H1 (cell line): Measurements from ENCODE around the gene USP49. TPM values are rescaled to one million over a fixed set of nuclear protein-coding genes. Genes with fewer than 3 reads are reported as not detected.

Experiments used
- CTCF ChIA-PET: fragments of 300-600 bp; sonication (Branson Sonifier 250); formaldehyde crosslinking; loops from one replicate; lab custom pipeline; 2021; ENCODE audit not compliant: partially characterized antibody; lab: Charles Lee
- POLR2A ChIA-PET: fragments of 300-600 bp; sonication (Branson Sonifier 250); formaldehyde crosslinking; loops from one replicate; lab custom pipeline; 2021; ENCODE audit warnings: inconsistent platforms; ENCODE audit not compliant: partially characterized antibody; lab: Charles Lee
- DNase-seq, 2 experiments: peaks; one replicate each; pipeline versions ENCODE4 v3.0.0 to v3.0.0-alpha.2; 2010 to 2022; ENCODE audit warnings: low spot score in 2 of 2, low read depth in 1 of 2, mixed read lengths in 1 of 2
- FAIRE-seq: peaks from 2 replicates; lab custom pipeline; 2011; peaks lifted over from hg19 to GRCh38; lab: Jason Lieb, UNC
- H2AFZ ChIP-seq: 2 replicates; pipeline ENCODE4 v1.8.1; 2012; ENCODE audit warnings: low read length, inconsistent platforms
- H2AK5ac ChIP-seq: 2 replicates; pipeline ENCODE4 v1.6.1; 2013; ENCODE audit warnings: low read depth, low read length
- H2BK120ac ChIP-seq: replicated peaks from 2 replicates; pipeline ENCODE3; 2013; ENCODE audit warnings: low read depth, low read length, inconsistent platforms
- H2BK12ac ChIP-seq: 2 replicates; pipeline ENCODE4 v1.6.1; 2013; ENCODE audit warnings: low read depth, low read length
- H2BK15ac ChIP-seq: 2 replicates; pipeline ENCODE4 v1.6.1; 2013; ENCODE audit warnings: low read length
- H2BK20ac ChIP-seq: 2 replicates; pipeline ENCODE4 v1.6.1; 2013; ENCODE audit warnings: low read length
- H2BK5ac ChIP-seq: 2 replicates; pipeline ENCODE4 v1.6.1; 2013; ENCODE audit warnings: low read depth, low read length
- H3K14ac ChIP-seq: 2 replicates; pipeline ENCODE4 v1.6.1; 2013; ENCODE audit warnings: inconsistent platforms; ENCODE audit not compliant: insufficient read length
- H3K18ac ChIP-seq: 2 replicates; pipeline ENCODE4 v1.6.1; 2013; ENCODE audit warnings: low read length; ENCODE audit errors: extremely low read depth
- H3K23ac ChIP-seq: 2 replicates; pipeline ENCODE4 v1.6.1; 2013; ENCODE audit warnings: inconsistent platforms; ENCODE audit not compliant: insufficient read length
- H3K23me2 ChIP-seq: 2 replicates; pipeline ENCODE4 v1.6.1; 2013; ENCODE audit warnings: low read depth, low read length
- H3K27ac ChIP-seq: 2 replicates; pipeline ENCODE4 v1.6.1; 2011; ENCODE audit warnings: low read depth, low read length, inconsistent platforms
- H3K27me3 ChIP-seq, 4 experiments: replicated peaks in 1 of 4; 1 replicate in 1 of 4; 2 replicates in 3 of 4; pipeline versions ENCODE4 v1.6.1 to v1.8.1; 2011 to 2013; ENCODE audit warnings: low read length in 3 of 4, mild to moderate bottlenecking in 3 of 4, inconsistent platforms in 2 of 4, mixed read lengths in 2 of 4, moderate library complexity in 1 of 4; ENCODE audit not compliant: control insufficient read depth in 3 of 4, insufficient read depth in 3 of 4; ENCODE audit errors: extremely low read depth in 1 of 4
- H3K36me3 ChIP-seq, 4 experiments: 2 replicates each; pipeline versions ENCODE4 v1.6.1 to v1.8.1; 2011 to 2013; ENCODE audit warnings: mild to moderate bottlenecking in 4 of 4, low read length in 3 of 4, moderate library complexity in 2 of 4, control low read depth in 1 of 4, inconsistent platforms in 1 of 4; ENCODE audit not compliant: insufficient read depth in 4 of 4, control insufficient read depth in 2 of 4
- H3K4ac ChIP-seq: replicated peaks from 2 replicates; pipeline ENCODE3; 2013; ENCODE audit warnings: low read length, low read depth, mixed read lengths, inconsistent platforms; ENCODE audit not compliant: insufficient read length
- H3K4me1 ChIP-seq, 4 experiments: replicated peaks in 1 of 4; 1 replicate in 1 of 4; 2 replicates in 3 of 4; pipeline versions ENCODE4 v1.6.1 to v1.8.1; 2011 to 2013; ENCODE audit warnings: low read length in 3 of 4, inconsistent platforms in 2 of 4, mixed read lengths in 1 of 4; ENCODE audit not compliant: insufficient read depth in 4 of 4, control insufficient read depth in 3 of 4
- H3K4me2 ChIP-seq, 2 experiments: 2 replicates each; pipeline versions ENCODE4 v1.6.1 to v1.8.1; 2011 to 2013; ENCODE audit warnings: low read depth in 2 of 2, low read length in 2 of 2, control low read depth in 1 of 2, inconsistent platforms in 1 of 2, mild to moderate bottlenecking in 1 of 2; ENCODE audit not compliant: insufficient read depth in 1 of 2
- H3K4me3 ChIP-seq, 4 experiments: fragments of 200-600, 300-600 bp in 1 of 4; sonication (generic), shearing (Covaris generic), sonication (Bioruptor Twin) in 1 of 4; 2 replicates each; pipeline versions ENCODE4 v1.5.1 to v1.8.1; 2011 to 2016; ENCODE audit warnings: low read length in 4 of 4, low read depth in 3 of 4, control low read depth in 2 of 4, inconsistent platforms in 2 of 4, mild to moderate bottlenecking in 2 of 4, mixed read lengths in 1 of 4, moderate library complexity in 1 of 4; ENCODE audit not compliant: insufficient read depth in 2 of 4; ENCODE audit errors: extremely low read depth in 1 of 4
- H3K56ac ChIP-seq: replicated peaks from 2 replicates; pipeline ENCODE3; 2013; ENCODE audit warnings: low read depth, mild to moderate bottlenecking, mixed read lengths, low read length, inconsistent platforms; ENCODE audit not compliant: insufficient read length
- H3K79me1 ChIP-seq: 2 replicates; pipeline ENCODE4 v1.6.1; 2013; ENCODE audit warnings: low read depth, low read length, control low read depth
- H3K79me2 ChIP-seq, 2 experiments: 2 replicates each; pipeline versions ENCODE4 v1.6.1 to v1.8.1; 2012 to 2013; ENCODE audit warnings: low read length in 2 of 2, mild to moderate bottlenecking in 2 of 2, inconsistent platforms in 1 of 2; ENCODE audit not compliant: insufficient read depth in 2 of 2, control insufficient read depth in 1 of 2
- H3K9ac ChIP-seq, 4 experiments: replicated peaks in 1 of 4; 1 replicate in 1 of 4; 2 replicates in 3 of 4; pipeline versions ENCODE4 v1.6.1 to v1.8.1; 2011 to 2013; ENCODE audit warnings: low read depth in 3 of 4, low read length in 3 of 4, control low read depth in 2 of 4, mild to moderate bottlenecking in 2 of 4, moderate library complexity in 2 of 4, inconsistent platforms in 1 of 4; ENCODE audit errors: extremely low read depth in 1 of 4
- H3K9me3 ChIP-seq, 2 experiments: 2 replicates each; pipeline versions ENCODE4 v1.6.1 to v1.8.1; 2012 to 2013; ENCODE audit warnings: mild to moderate bottlenecking in 2 of 2, moderate library complexity in 2 of 2, control low read depth in 1 of 2, inconsistent platforms in 1 of 2, low read depth in 1 of 2, low read length in 1 of 2, mixed read lengths in 1 of 2; ENCODE audit not compliant: insufficient read depth in 2 of 2
- H4K20me1 ChIP-seq, 2 experiments: replicated peaks in 1 of 2; 2 replicates each; pipeline versions ENCODE3 to v1.8.1; 2011 to 2013; ENCODE audit warnings: inconsistent platforms in 2 of 2, low read length in 2 of 2, mild to moderate bottlenecking in 1 of 2; ENCODE audit not compliant: insufficient read depth in 2 of 2, control insufficient read depth in 1 of 2
- H4K5ac ChIP-seq: 2 replicates; pipeline ENCODE4 v1.6.1; 2013; ENCODE audit warnings: low read length, low read depth, mixed read lengths, inconsistent platforms; ENCODE audit not compliant: insufficient read length
- H4K8ac ChIP-seq: 2 replicates; pipeline ENCODE4 v1.8.0; 2013; ENCODE audit warnings: mild to moderate bottlenecking, moderate library complexity, low read length, inconsistent platforms; ENCODE audit not compliant: insufficient read depth; ENCODE audit errors: extremely low read depth
- H4K91ac ChIP-seq: replicated peaks from 2 replicates; pipeline ENCODE3; 2013; ENCODE audit warnings: low read length, mixed read lengths, inconsistent platforms; ENCODE audit not compliant: insufficient read length
- ASH2L ChIP-seq: fragments of 200-600, 300-600 bp; sonication (generic); IDR thresholded peaks from one replicate; pipeline ENCODE4 v1.7.1; 2017; ENCODE audit warnings: low read length
- CREB1 ChIP-seq: IDR thresholded peaks from 2 replicates; pipeline ENCODE4 v1.6.1; 2012; ENCODE audit warnings: inconsistent platforms
- E2F6 ChIP-seq: IDR thresholded peaks from 2 replicates; pipeline ENCODE4 v1.6.1; 2012; ENCODE audit warnings: inconsistent platforms
- EP300 ChIP-seq, 2 experiments: IDR thresholded peaks; 1 replicate in 1 of 2; 2 replicates in 1 of 2; pipeline ENCODE4 v1.6.1; 2011 to 2012; ENCODE audit warnings: low read depth in 2 of 2, low read length in 2 of 2, mild to moderate bottlenecking in 2 of 2, borderline replicate concordance in 1 of 2, inconsistent platforms in 1 of 2, moderate library complexity in 1 of 2
- EZH2 ChIP-seq: fragments of 200-600 bp; sonication (generic); IDR thresholded peaks from 2 replicates; pipeline ENCODE4 v1.7.1; 2012; ENCODE audit warnings: low read depth, mild to moderate bottlenecking, moderate library complexity, low read length, inconsistent platforms; ENCODE audit not compliant: severe bottlenecking
- POLR2AphosphoS5 ChIP-seq: IDR thresholded peaks from 2 replicates; pipeline ENCODE4 v1.6.1; 2011; ENCODE audit warnings: low read depth, low read length
- TCF12 ChIP-seq: IDR thresholded peaks from 2 replicates; pipeline ENCODE4 v1.6.1; 2011; ENCODE audit warnings: low read depth, mild to moderate bottlenecking, low read length
- ZNF274 ChIP-seq: IDR thresholded peaks from 2 replicates; pipeline ENCODE4 v1.7.0; 2012; ENCODE audit warnings: low read length, borderline replicate concordance; ENCODE audit errors: extremely low read depth
- WGBS, 2 experiments: shearing (Covaris generic) in 1 of 2; methylation state at CpG; one replicate each; pipeline versions ENCODE4 v1.1.6 to v1.1.7; 2013 to 2015; ENCODE audit warnings: low lambda C conversion rate in 2 of 2, mixed read lengths in 2 of 2, inconsistent platforms in 1 of 2, low coverage in 1 of 2, missing lambda C conversion rate in 1 of 2; ENCODE audit not compliant: insufficient replicate concordance in 2 of 2, insufficient coverage in 1 of 2, insufficient read length in 1 of 2; ENCODE audit errors: extremely low coverage in 1 of 2, missing lambda C conversion rate in 1 of 2; 5-methylcytosine and 5-hydroxymethylcytosine counted together
- polyA plus RNA-seq, 7 experiments: library from polyadenylated mRNA; depleted of rRNA in 3 of 7; stranded (reverse) in 5 of 7; unstranded in 2 of 7; fragments of >200 nt in 5 of 7; fragments of 200-250 nt in 2 of 7; gene quantifications; 1 replicate in 5 of 7; 2 replicates in 1 of 7; 4 replicates in 1 of 7; pipeline versions ENCODE4 v1.2.1 to v1.2.3, GENCODE V29; 2011 to 2013; ENCODE audit warnings: missing spikeins in 2 of 7, mixed read lengths in 2 of 7
- total RNA-seq: library from RNA; stranded (reverse); fragmentation: NEBNext Ultra II Directional; extraction: Animal tissue kit (Norgen Biotek cat#: 25700); gene quantifications from 2 replicates; pipeline ENCODE4 v1.2.1, GENCODE V29; 2021

Gene USP49
- total and polyA plus RNA-seq, 2 of the 8 experiments (the other 6 are each of a cell fraction or from before 2014, with no cell fraction given) = 6.9 to 24.4 TPM

- peak overlapping the region; percentile 94 to 96 for H3K4me2 ChIP-seq
- no peaks in the 10 kb centered on the region for H3K9me3 ChIP-seq
- H3K14ac ChIP-seq = no peak overlapping the region
- peak overlapping the region; percentile 68 for H4K5ac ChIP-seq
- H2AFZ ChIP-seq = no peak overlapping the region
- peak overlapping the region; percentile 41; the same call in 1 of the 2 replicates for H2BK12ac ChIP-seq
- H2BK5ac ChIP-seq = peak overlapping the region; percentile 82
- peaks cover 14% of the 10 kb centered on the region for H3K79me1 ChIP-seq
- no peak for FAIRE-seq
- H3K56ac ChIP-seq = no peak overlapping the region
- no peak for DNase-seq
- H3K27ac ChIP-seq = peak overlapping the region; percentile 98
- no peaks in the 10 kb centered on the region for H3K27me3 ChIP-seq
- peak overlapping the region; percentile 79 to 98 (median 87) for H3K4me3 ChIP-seq
- H2AK5ac ChIP-seq = peak overlapping the region; percentile 18
- H3K79me2 ChIP-seq = peaks cover 36 to 59% of the 10 kb centered on the region in 2 experiments
- H3K18ac ChIP-seq = peak overlapping the region; percentile 60; the same call in 1 of the 2 replicates
- ChIA-PET CTCF (interaction anchor here (0.8 to 11.4 kb wide), 24 partner anchors 8 to 179 kb away, joined by 3 to 166 read pairs (median 5); partner anchors contain the start of genes CCND3 and TOMM6), POLR2A (interaction anchor here (0.7 to 12.2 kb wide), 27 partner anchors 9 to 725 kb away, joined by 3 to 235 read pairs (median 5); partner anchors contain the start of genes CCND3, MRPS10, TAF8 and TOMM6)
- H4K91ac ChIP-seq = no peak overlapping the region
- peaks cover 1 to 11% (median 4%) of the 10 kb centered on the region in 4 experiments; a peak in 3 of 7 replicates for H3K4me1 ChIP-seq
- H3K23me2 ChIP-seq = peaks cover 8% of the 10 kb centered on the region; the same call in 1 of the 2 replicates
- H2BK120ac ChIP-seq = no peak overlapping the region
- H3K9ac ChIP-seq = peak overlapping the region; percentile 88 to 95 (median 94)
- no peak overlapping the region for H2BK15ac ChIP-seq
- H3K23ac ChIP-seq = no peak overlapping the region
- H4K20me1 ChIP-seq = peaks cover 11% of the 10 kb centered on the region in 2 experiments
- peak overlapping the region; percentile 99; the same call in 1 of the 2 replicates for H4K8ac ChIP-seq
- 0% methylated on average over 14 of the region's 20 CpGs; no CpG with 5 or more reads in 1 of the 2 experiments for WGBS, 2 experiments
- H3K4ac ChIP-seq = no peak overlapping the region
- H3K36me3 ChIP-seq = peaks cover 4 to 21% (median 13%) of the 10 kb centered on the region in 4 experiments; a peak in 7 of 8 replicates
- H2BK20ac ChIP-seq = no peak overlapping the region
- TF ChIP-seq ASH2L (peak; percentile 35), EZH2 (no peak), ZNF274 (no peak), E2F6 (peak; percentile 4; the same call in 1 of the 2 replicates), EP300 (IDR thresholded peaks at IDR 0.05; ENCODE audit: borderline replicate concordance in 1 of 2, low read depth in 2 of 2, low read length in 2 of 2) (no peak), POLR2AphosphoS5 (no peak), CREB1 (no peak), TCF12 (no peak)
Observed at GRCh38 chr6:41921712-41921998, 26.5 kb upstream of the USP49 start.
